A549 treated with dexamethasone at 1 μM for 4 hours (cell line): ENCODE results near the gene MYL6B. TPM values are rescaled to one million over a fixed set of nuclear protein-coding genes. Genes with fewer than 3 reads are reported as not detected.

Source experiments
- total RNA-seq: library from RNA; stranded (reverse); fragments of 200-300 nt; extraction: Qiagen RNA extraction; gene quantifications from 5 replicates; pipeline ENCODE4 v1.2.3, GENCODE V29; 2022

MYL6B gene
- 68.1 to 83.2 TPM (median 73.8 TPM) in 5 replicates for total RNA-seq

GRCh38 chr12:56152132-56152755, at the start of gene MYL6B:
MYL6B (plus strand) TSS chr12:56152587; CDS start chr12:56153919, 1,332 bp downstream.

DNA sequence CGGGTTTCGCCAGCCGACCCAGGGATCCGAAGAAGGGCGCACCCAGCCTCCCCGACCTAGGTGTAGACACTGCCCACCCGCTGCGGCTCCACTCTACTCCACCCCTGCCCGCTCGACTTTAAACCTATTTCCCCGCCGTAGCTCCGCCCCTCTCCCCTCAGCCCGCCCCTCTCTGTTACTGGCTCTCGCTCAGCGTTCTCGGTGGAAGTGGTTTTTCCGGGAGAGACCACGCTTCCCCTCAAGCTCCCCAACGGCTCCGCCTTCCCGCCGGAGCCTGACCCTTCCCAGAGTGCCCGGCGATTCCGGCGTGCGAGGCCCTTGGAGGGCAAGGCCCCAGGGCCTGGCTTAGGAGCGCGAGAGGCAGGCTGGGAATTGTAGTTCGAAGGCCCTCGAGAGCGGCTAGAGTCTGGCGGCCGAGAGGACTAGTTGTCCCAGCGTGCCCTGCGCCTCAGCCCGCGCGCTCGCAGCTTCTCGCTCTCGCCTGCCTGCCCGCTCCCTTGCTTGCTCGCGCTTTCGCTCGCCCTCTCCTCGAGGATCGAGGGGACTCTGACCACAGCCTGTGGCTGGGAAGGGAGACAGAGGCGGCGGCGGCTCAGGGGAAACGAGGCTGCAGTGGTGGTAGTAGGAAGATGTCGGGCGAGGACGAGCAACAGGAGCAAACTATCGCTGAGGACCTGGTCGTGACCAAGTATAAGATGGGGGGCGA, 48.1 kb upstream of the MYL6B start, which contains the start of gene PA2G4:
PA2G4 (plus strand) TSS at position 451 of the 706 bp plus-strand sequence; CDS start at position 630, 179 bp downstream.

GRCh38 chr12:56116267-56117081, 35.9 kb upstream of the MYL6B start, which contains the start of gene RPL41:
RPL41 (plus strand) TSS chr12:56116633.

GRCh38 chr12:56117778-56118687, 34.4 kb upstream of the MYL6B start, which contains the start of gene ZC3H10:
ZC3H10 (plus strand) TSS chr12:56118266; CDS start chr12:56120563, 2,297 bp downstream.

GRCh38 chr12:56127888-56128669, 24.3 kb upstream of the MYL6B start, which contains the start of gene ESYT1:
ESYT1 (plus strand) TSS chr12:56128267; CDS start chr12:56128320, 53 bp downstream.

GRCh38 chr12:56158029-56158925, 5.9 kb downstream of the MYL6B start, which contains the start of gene MYL6:
MYL6 (plus strand) TSS chr12:56158359; CDS start chr12:56158402, 43 bp downstream.

GRCh38 chr12:56189099-56189917, 36.9 kb downstream of the MYL6B start, which contains the start of gene SMARCC2:
SMARCC2 (minus strand) TSS chr12:56189483; CDS start chr12:56189461, 22 bp downstream.

Other genes with a start within 250 kb of the MYL6B start
- 38.8 to 45.9 TPM (median 41.1 TPM) in 5 replicates for gene PYM1, start 224.7 kb upstream of the MYL6B start, total RNA-seq
- 16.0 to 20.2 TPM (median 19.4 TPM) in 5 replicates for gene DGKA, start 221.4 kb upstream of the MYL6B start, total RNA-seq
- gene PMEL, start 186.5 kb upstream of the MYL6B start, total RNA-seq, result 0.53 to 1.1 TPM (median 0.67 TPM) in 5 replicates
- gene CDK2, start 185.8 kb upstream of the MYL6B start, total RNA-seq, result 47.2 to 60.1 TPM (median 52.4 TPM) in 5 replicates
- 28.1 to 38.0 TPM (median 35.9 TPM) in 5 replicates for gene RAB5B, start 178.5 kb upstream of the MYL6B start, total RNA-seq
- gene SUOX, start 155.3 kb upstream of the MYL6B start, total RNA-seq, result 7.2 to 9.5 TPM (median 8.0 TPM) in 5 replicates
- gene IKZF4, start 131.5 kb upstream of the MYL6B start, total RNA-seq, result 2.3 to 2.9 TPM (median 2.8 TPM) in 5 replicates
- 569 to 686 TPM (median 600 TPM) in 5 replicates for gene RPS26, start 110.7 kb upstream of the MYL6B start, total RNA-seq
- 1.1 to 1.7 TPM (median 1.3 TPM) in 5 replicates for gene ERBB3, start 72.4 kb upstream of the MYL6B start, total RNA-seq
- 310 to 332 TPM (median 329 TPM) in 5 replicates for gene PA2G4, start 48.0 kb upstream of the MYL6B start, total RNA-seq
- gene RPL41, start 36.0 kb upstream of the MYL6B start, total RNA-seq, result 5,372 to 6,304 TPM (median 5,793 TPM) in 5 replicates
- 2.5 to 3.5 TPM (median 3.1 TPM) in 5 replicates for gene ZC3H10, start 34.3 kb upstream of the MYL6B start, total RNA-seq
- gene ESYT1, start 24.3 kb upstream of the MYL6B start, total RNA-seq, result 56.5 to 75.8 TPM (median 72.7 TPM) in 5 replicates
- 2,040 to 3,443 TPM (median 2,154 TPM) in 5 replicates for gene MYL6, start 5.8 kb downstream of the MYL6B start, total RNA-seq
- gene SMARCC2, start 36.9 kb downstream of the MYL6B start, total RNA-seq, result 22.5 to 42.3 TPM (median 39.4 TPM) in 5 replicates
- 21.6 to 27.4 TPM (median 26.5 TPM) in 5 replicates for gene RNF41, start 69.3 kb downstream of the MYL6B start, total RNA-seq
- 54.2 to 64.3 TPM (median 59.9 TPM) in 5 replicates for gene NABP2, start 71.8 kb downstream of the MYL6B start, total RNA-seq
- 0.09 TPM in 1 of 5 replicates, not detected in the others for gene SLC39A5, start 77.5 kb downstream of the MYL6B start, total RNA-seq
- gene ANKRD52, start 105.8 kb downstream of the MYL6B start, total RNA-seq, result 29.4 to 50.6 TPM (median 47.0 TPM) in 5 replicates
- gene COQ10A, start 114.4 kb downstream of the MYL6B start, total RNA-seq, result 12.6 to 15.7 TPM (median 15.3 TPM) in 5 replicates
- 165 to 177 TPM (median 167 TPM) in 5 replicates for gene CS, start 147.7 kb downstream of the MYL6B start, total RNA-seq
- gene CNPY2, start 163.4 kb downstream of the MYL6B start, total RNA-seq, result 120 to 144 TPM (median 126 TPM) in 5 replicates
- 11.3 to 14.3 TPM (median 14.2 TPM) in 5 replicates for gene PAN2, start 181.4 kb downstream of the MYL6B start, total RNA-seq
- 0.17 to 0.49 TPM (median 0.32 TPM) in 4 of 5 replicates, not detected in the other for gene IL23A, start 186.3 kb downstream of the MYL6B start, total RNA-seq
- 7.6 to 13.7 TPM (median 11.1 TPM) in 5 replicates for gene STAT2, start 207.5 kb downstream of the MYL6B start, total RNA-seq
- gene APOF, start 210.3 kb downstream of the MYL6B start, total RNA-seq, result not detected in 5 replicates